HepG2 (cell line): ENCODE data around the gene DDX39B. TPM values are rescaled to one million over a fixed set of nuclear protein-coding genes. Genes with fewer than 3 reads are reported as not detected.

Experiments used
- ATF6 ChIP-seq: sonication (generic); formaldehyde crosslinking; conservative IDR thresholded peaks from 2 replicates; pipeline ENCODE4 v1.4.0; 2020; ENCODE audit warnings: missing genetic modification reagents
- BRCA1 ChIP-seq: sonication (generic); formaldehyde crosslinking; IDR thresholded peaks from 2 replicates; pipeline ENCODE4 v1.4.0; 2020; ENCODE audit warnings: missing genetic modification reagents
- CERS6 ChIP-seq: sonication (generic); formaldehyde crosslinking; IDR thresholded peaks from 2 replicates; pipeline ENCODE4 v1.5.0; 2020; ENCODE audit warnings: missing genetic modification reagents
- GPBP1L1 ChIP-seq: sonication (generic); formaldehyde crosslinking; IDR thresholded peaks from 2 replicates; pipeline ENCODE4 v1.5.0; 2020; ENCODE audit warnings: mild to moderate bottlenecking, missing genetic modification reagents
- KLF13 ChIP-seq: sonication (generic); formaldehyde crosslinking; IDR thresholded peaks from 2 replicates; pipeline ENCODE4 v1.4.0; 2020; ENCODE audit warnings: mild to moderate bottlenecking, missing genetic modification reagents
- KLF6 ChIP-seq: IDR thresholded peaks from 2 replicates; pipeline ENCODE4 v1.8.0; 2016; ENCODE audit warnings: missing biosample characterization, missing genetic modification reagents
- PRDM10 ChIP-seq: sonication (generic); formaldehyde crosslinking; IDR thresholded peaks from 2 replicates; pipeline ENCODE4 v1.4.0; 2020; ENCODE audit warnings: low read depth, missing genetic modification reagents
- REPIN1 ChIP-seq: sonication (generic); formaldehyde crosslinking; IDR thresholded peaks from 2 replicates; pipeline ENCODE4 v1.8.0; 2022; ENCODE audit warnings: missing genetic modification reagents, low read depth, mild to moderate bottlenecking, borderline replicate concordance
- SPEN ChIP-seq: sonication (generic); formaldehyde crosslinking; IDR thresholded peaks from 2 replicates; pipeline ENCODE4 v1.5.1; 2020; ENCODE audit warnings: low read depth, mild to moderate bottlenecking, missing genetic modification reagents
- ZBED4 ChIP-seq: sonication (generic); formaldehyde crosslinking; IDR thresholded peaks from 2 replicates; pipeline ENCODE4 v1.4.0; 2020; ENCODE audit warnings: missing genetic modification reagents, borderline replicate concordance
- ZC3H13 ChIP-seq: sonication (generic); formaldehyde crosslinking; IDR thresholded peaks from 2 replicates; pipeline ENCODE4 v1.8.1; 2023; ENCODE audit warnings: mild to moderate bottlenecking, missing genetic modification reagents, moderate library complexity
- ZFP41 ChIP-seq: sonication (generic); formaldehyde crosslinking; IDR thresholded peaks from 2 replicates; pipeline ENCODE4 v1.4.0; 2020; ENCODE audit warnings: mild to moderate bottlenecking, missing genetic modification reagents, borderline replicate concordance
- ZNF256 ChIP-seq: sonication (generic); formaldehyde crosslinking; conservative IDR thresholded peaks from 2 replicates; pipeline ENCODE4 v1.4.0; 2020; ENCODE audit warnings: missing genetic modification reagents
- ZNF557 ChIP-seq: sonication (generic); formaldehyde crosslinking; IDR thresholded peaks from 2 replicates; pipeline ENCODE4 v1.4.0; 2020; ENCODE audit warnings: missing genetic modification reagents
- ZNF580 ChIP-seq: IDR thresholded peaks from 2 replicates; pipeline ENCODE4 v1.6.1; 2016; ENCODE audit warnings: low read depth, borderline replicate concordance
- ZNF598 ChIP-seq: sonication (generic); formaldehyde crosslinking; IDR thresholded peaks from 2 replicates; pipeline ENCODE4 v1.5.1; 2020; ENCODE audit warnings: mild to moderate bottlenecking, missing genetic modification reagents, borderline replicate concordance
- polyA plus RNA-seq, 8 experiments: library from polyadenylated mRNA; depleted of rRNA in 3 of 8; stranded (reverse) in 7 of 8; unstranded in 1 of 8; fragments of >200 nt; fragmentation: Illumina TruSeq in 4 of 8; extraction: Trizol in 4 of 8; gene quantifications; 2 replicates each; pipeline versions ENCODE4 v1.2.1 to v1.2.3, GENCODE V29; 2011 to 2016; ENCODE audit warnings: low read depth in 4 of 8, missing spikeins in 1 of 8, mixed read lengths in 1 of 8; ENCODE audit not compliant: insufficient read depth in 1 of 8
- total RNA-seq, 5 experiments: library from RNA; depleted of rRNA; stranded (reverse); fragments of >200 nt; fragmentation: Illumina TruSeq; extraction: Trizol; gene quantifications; 2 replicates each; pipeline ENCODE4 v1.2.3, GENCODE V29; 2016; ENCODE audit warnings: low read depth in 1 of 5

DDX39B gene
- total and polyA plus RNA-seq, 2 of the 13 experiments (the other 11 are each of a cell fraction or from before 2014, with no cell fraction given): 570 to 678 TPM

GRCh38 chr6:31547727-31548543 is 6.1 kb upstream of the DDX39B start (continued):
- TF ChIP-seq PRDM10 (CRISPR knock-in tag): no peak
- TF ChIP-seq ZC3H13 (CRISPR knock-in tag): 0 out of 2 replicates have a peak, but pooled peaks have one; percentile 14
- no peak for TF ChIP-seq ATF6
- TF ChIP-seq REPIN1: no peak
- 0 out of 2 replicates have a peak, but pooled peaks have one; percentile 80 for TF ChIP-seq KLF13 (CRISPR knock-in tag)
- TF ChIP-seq ZNF598 (CRISPR knock-in tag): no peak
- no peak for TF ChIP-seq GPBP1L1 (CRISPR knock-in tag)
- no peak for TF ChIP-seq ZNF557 (CRISPR knock-in tag)
- no peak; the same call in 1 of the 2 replicates for TF ChIP-seq KLF6 (CRISPR knock-in tag)
- TF ChIP-seq CERS6 (CRISPR knock-in tag): no peak
- TF ChIP-seq ZNF580: no peak
- no peak for TF ChIP-seq ZBED4 (CRISPR knock-in tag)
- no peak for TF ChIP-seq BRCA1 (CRISPR knock-in tag)
- TF ChIP-seq ZFP41 (CRISPR knock-in tag): no peak
- TF ChIP-seq SPEN: no peak
- TF ChIP-seq ZNF256: no peak
